Activated CD4-positive, alpha-beta T cell treated with anti-CD3 and anti-CD28 coated beads, Interleukin-2, amount 50 U/mL, for 48 hours (primary cell): ENCODE data around the gene PCDHB6.
"Not testable (repeated sequence)": the region's sequence is repeated elsewhere in the genome, so short reads cannot be mapped to it uniquely, and the experiment has no call there.

Experiments used
- DNase-seq, 2 experiments: peaks; one replicate each; pipeline ENCODE4 v3.0.0-alpha.2; 2020

PCDHB6 gene

GRCh38 chr5:141172381-141173204 is 22.7 kb downstream of the PCDHB6 start, which contains the start of gene PCDHB7:
Gene PCDHB7 (plus strand): TSS chr5:141172644. CDS start chr5:141172836, 192 bp downstream.
- peak; percentile 6 to 34 for DNase-seq

- DNase-seq, result not testable (repeated sequence)
Measured at GRCh38 chr5:141174291-141175104, 24.6 kb downstream of the PCDHB6 start.

GRCh38 chr5:141175933-141176332 is 26.1 kb downstream of the PCDHB6 start:
- DNase-seq, result no peak

GRCh38 chr5:141177577-141178191 is 27.8 kb downstream of the PCDHB6 start, which contains the start of gene PCDHB8:
Gene PCDHB8 (plus strand): TSS chr5:141177790. CDS start chr5:141178035, 245 bp downstream.
- not testable (repeated sequence) for DNase-seq

GRCh38 chr5:141179371-141179770 is 29.5 kb downstream of the PCDHB6 start:
- not testable (repeated sequence) for DNase-seq

- DNase-seq, result not testable (repeated sequence)
Measured at GRCh38 chr5:141179876-141180275, 30.0 kb downstream of the PCDHB6 start.

GRCh38 chr5:141180313-141180712 is 30.5 kb downstream of the PCDHB6 start:
- no peak for DNase-seq

- DNase-seq, result no peak
Measured at GRCh38 chr5:141182248-141182647, 32.4 kb downstream of the PCDHB6 start, which contains the start of gene PCDHB16. Gene PCDHB16 (plus strand): TSS chr5:141182387. CDS start chr5:141182560, 173 bp downstream.

GRCh38 chr5:141184117-141184855 is 34.4 kb downstream of the PCDHB6 start:
- not testable (repeated sequence) for DNase-seq

GRCh38 chr5:141186897-141187512 is 37.1 kb downstream of the PCDHB6 start, which contains the start of gene PCDHB9:
Gene PCDHB9 (plus strand): TSS chr5:141187161. CDS start chr5:141187319, 158 bp downstream.
- DNase-seq, result peak; percentile 29 to 42

- not testable (repeated sequence) for DNase-seq
Measured at GRCh38 chr5:141188682-141189081, 38.8 kb downstream of the PCDHB6 start.

- DNase-seq, result not testable (repeated sequence)
Measured at GRCh38 chr5:141189131-141189530, 39.3 kb downstream of the PCDHB6 start.

- peak; percentile 42 to 52 for DNase-seq
Measured at GRCh38 chr5:141192110-141192725, 42.4 kb downstream of the PCDHB6 start, which contains the start of gene PCDHB10. Gene PCDHB10 (plus strand): TSS chr5:141192353. CDS start chr5:141192553, 200 bp downstream.

GRCh38 chr5:141194332-141194731 is 44.5 kb downstream of the PCDHB6 start:
- not testable (repeated sequence) for DNase-seq

GRCh38 chr5:141196363-141196762 is 46.5 kb downstream of the PCDHB6 start:
- no peak for DNase-seq

- DNase-seq, result no peak
Measured at GRCh38 chr5:141199359-141200235, 49.7 kb downstream of the PCDHB6 start, which contains the start of gene PCDHB11. Gene PCDHB11 (plus strand): TSS chr5:141199627. CDS start chr5:141199775, 148 bp downstream.

- DNase-seq, result not testable (repeated sequence)
Measured at GRCh38 chr5:141201126-141201525, 51.3 kb downstream of the PCDHB6 start.

GRCh38 chr5:141201646-141202045 is 51.8 kb downstream of the PCDHB6 start:
- not testable (repeated sequence) for DNase-seq
